GM12878 (cell line): ENCODE measurements around the gene CAV1. TPM values are rescaled to one million over a fixed set of nuclear protein-coding genes. Genes with fewer than 3 reads are reported as not detected.

Experiments
- ATAC-seq: fragments of 200-7000 bp; cut with Tn5 transposase; 3 replicates; pipeline ENCODE4 v1.9.1; 2020; ENCODE audit warnings: mild to moderate bottlenecking, moderate library complexity
- BruUV-seq: library from RNA; stranded (reverse); fragments of 400-500 nt; replicated peaks from 2 replicates; lab custom pipeline; 2021; lab: Mats Ljungman, UMichigan
- CTCF ChIA-PET: fragments of 300-600 bp; sonication (Branson Sonifier 250); formaldehyde crosslinking; extraction: SDS; loops from one replicate; lab custom pipeline; 2021; ENCODE audit warnings: inconsistent platforms; lab: Yijun Ruan, JAX
- POLR2A ChIA-PET: fragments of 350-600 bp; formaldehyde crosslinking; extraction: SDS; loops from one replicate; lab custom pipeline; 2021; ENCODE audit warnings: inconsistent platforms; lab: Charles Lee
- RAD21 ChIA-PET: fragments of 300-600 bp; sonication (Branson Sonifier 250); formaldehyde crosslinking; loops from one replicate; lab custom pipeline; 2023; ENCODE audit warnings: antibody characterized with exemption; ENCODE audit not compliant: unreplicated experiment; lab: Charles Lee
- SMC1A ChIA-PET: fragments of 300-600 bp; sonication (Branson Sonifier 250); formaldehyde crosslinking; loops from one replicate; lab custom pipeline; 2023; ENCODE audit not compliant: unreplicated experiment, uncharacterized antibody; lab: Charles Lee
- DNase-seq: peaks from one replicate; pipeline ENCODE4 v3.0.0-alpha.2; 2011; ENCODE audit warnings: low read depth, low spot score
- FAIRE-seq: peaks from 3 replicates; lab custom pipeline; 2011; peaks lifted over from hg19 to GRCh38; lab: Jason Lieb, UNC
- H2AFZ ChIP-seq: 2 replicates; pipeline ENCODE4 v1.6.0; 2011; ENCODE audit warnings: low read depth, low read length, control low read depth; ENCODE audit not compliant: control insufficient read depth
- H3K27ac ChIP-seq: 2 replicates; pipeline ENCODE4 v1.5.1; 2011; ENCODE audit warnings: control low read depth; ENCODE audit not compliant: control insufficient read depth, insufficient read depth
- H3K27me3 ChIP-seq, 2 experiments: replicated peaks in 1 of 2; 2 replicates each; pipeline versions ENCODE4 v1.6.0 to v1.6.1; 2011; ENCODE audit warnings: low read length in 1 of 2; ENCODE audit not compliant: control insufficient read depth in 2 of 2, insufficient read depth in 2 of 2
- H3K36me3 ChIP-seq, 2 experiments: 2 replicates each; pipeline ENCODE4 v1.5.1; 2011; ENCODE audit warnings: low read length in 1 of 2; ENCODE audit not compliant: control insufficient read depth in 2 of 2, insufficient read depth in 2 of 2
- H3K4me1 ChIP-seq: 2 replicates; pipeline ENCODE4 v1.6.1; 2011; ENCODE audit warnings: mild to moderate bottlenecking, low read length, moderate library complexity, mixed read lengths; ENCODE audit not compliant: control insufficient read depth, insufficient read depth
- H3K4me2 ChIP-seq: 2 replicates; pipeline ENCODE4 v1.6.0; 2011; ENCODE audit warnings: control low read depth; ENCODE audit not compliant: control insufficient read depth, insufficient read depth
- H3K4me3 ChIP-seq: fragments of 200-600 bp; sonication (generic); 2 replicates; pipeline ENCODE4 v1.5.1; 2016
- H3K79me2 ChIP-seq: 2 replicates; pipeline ENCODE4 v1.6.0; 2011; ENCODE audit warnings: low read length; ENCODE audit not compliant: control insufficient read depth, insufficient read depth
- H3K9ac ChIP-seq: 2 replicates; pipeline ENCODE4 v1.8.0; 2011; ENCODE audit warnings: low read length, control low read depth, mixed read lengths; ENCODE audit not compliant: control insufficient read depth, insufficient read depth
- H3K9me3 ChIP-seq: replicated peaks from 3 replicates; pipeline ENCODE4 v1.5.1; 2011; ENCODE audit warnings: mild to moderate bottlenecking, low read length; ENCODE audit not compliant: control insufficient read depth, insufficient read depth
- H4K20me1 ChIP-seq: 2 replicates; pipeline ENCODE4 v1.6.0; 2011; ENCODE audit not compliant: control insufficient read depth, insufficient read depth
- ATF2 ChIP-seq: IDR thresholded peaks from 2 replicates; pipeline ENCODE4 v1.6.1; 2012; ENCODE audit warnings: low read length, inconsistent platforms
- BCL3 ChIP-seq: IDR thresholded peaks from 2 replicates; pipeline ENCODE4 v1.6.1; 2011; ENCODE audit warnings: borderline replicate concordance, low read depth, mild to moderate bottlenecking, moderate library complexity, low read length; ENCODE audit not compliant: insufficient read depth, poor library complexity, severe bottlenecking
- CHD2 ChIP-seq: IDR thresholded peaks from 2 replicates; pipeline ENCODE4 v1.6.1; 2011; ENCODE audit warnings: low read depth, low read length, improper control_type of control experiment, borderline replicate concordance
- ETV6 ChIP-seq, 2 experiments: fragments of 450-650 bp in 1 of 2; IDR thresholded peaks in 1 of 2; conservative IDR thresholded peaks in 1 of 2; 2 replicates each; pipeline ENCODE4 v1.6.1; 2014; ENCODE audit warnings: antibody characterized with exemption in 1 of 2, borderline replicate concordance in 1 of 2, low read depth in 1 of 2, mild to moderate bottlenecking in 1 of 2, moderate library complexity in 1 of 2
- IKZF1 ChIP-seq: fragments of 450-650 bp; conservative IDR thresholded peaks from 2 replicates; pipeline ENCODE4 v1.6.1; 2017; ENCODE audit warnings: antibody characterized with exemption, mild to moderate bottlenecking
- KDM1A ChIP-seq: fragments of 200-600 bp; sonication (generic); IDR thresholded peaks from 2 replicates; pipeline ENCODE4 v1.6.1; 2016; ENCODE audit warnings: borderline replicate concordance
- LARP7 ChIP-seq: fragments of 450-650 bp; IDR thresholded peaks from 2 replicates; pipeline ENCODE4 v1.6.1; 2017; ENCODE audit warnings: mild to moderate bottlenecking
- NFYA ChIP-seq: IDR thresholded peaks from 2 replicates; pipeline ENCODE4 v1.6.1; 2011; ENCODE audit warnings: low read depth, mild to moderate bottlenecking, low read length, improper control_type of control experiment, borderline replicate concordance
- NKRF ChIP-seq: fragments of 450-650 bp; conservative IDR thresholded peaks from 2 replicates; pipeline ENCODE4 v1.6.1; 2017; ENCODE audit warnings: mild to moderate bottlenecking, moderate library complexity
- POLR2A ChIP-seq: IDR thresholded peaks from 2 replicates; pipeline ENCODE4 v1.6.1; 2011; ENCODE audit warnings: low read depth, mild to moderate bottlenecking, low read length
- SP1 ChIP-seq: IDR thresholded peaks from one replicate; pipeline ENCODE4 v1.6.1; 2011; ENCODE audit warnings: low read depth, low read length
- SREBF1 ChIP-seq: IDR thresholded peaks from 2 replicates; pipeline ENCODE4 v1.6.1; 2012; ENCODE audit warnings: mild to moderate bottlenecking, low read length
- SRF ChIP-seq, 2 experiments: IDR thresholded peaks; 2 replicates each; pipeline ENCODE4 v1.6.1; 2011; ENCODE audit warnings: low read depth in 2 of 2, low read length in 2 of 2, mild to moderate bottlenecking in 1 of 2, moderate library complexity in 1 of 2
- TARDBP ChIP-seq: IDR thresholded peaks from 2 replicates; pipeline ENCODE4 v1.6.1; 2016; ENCODE audit warnings: borderline replicate concordance
- TCF12 ChIP-seq: IDR thresholded peaks from 2 replicates; pipeline ENCODE4 v1.6.1; 2011; ENCODE audit warnings: low read depth, mild to moderate bottlenecking, low read length
- USF1 ChIP-seq: IDR thresholded peaks from 2 replicates; pipeline ENCODE4 v1.6.1; 2011; ENCODE audit warnings: borderline replicate concordance, low read depth, mild to moderate bottlenecking, moderate library complexity, mixed read lengths, low read length; ENCODE audit not compliant: insufficient read depth; ENCODE audit errors: extremely low read length
- ZNF217 ChIP-seq: fragments of 450-650 bp; IDR thresholded peaks from 2 replicates; pipeline ENCODE4 v1.6.1; 2017; ENCODE audit warnings: antibody characterized with exemption, mild to moderate bottlenecking
- WGBS: methylation state at CpG from one replicate; pipeline ENCODE4 v1.1.6; 2016; ENCODE audit warnings: low lambda C conversion rate; ENCODE audit not compliant: insufficient replicate concordance, insufficient coverage; ENCODE audit errors: missing lambda C conversion rate; 5-methylcytosine and 5-hydroxymethylcytosine counted together
- in situ Hi-C: fragments of 300-500 bp; cut with MboI; formaldehyde crosslinking; loops from 9 replicates; pipeline ENCODE4 v1.14.3; 2018; ENCODE audit warnings: mixed read lengths
- intact Hi-C: fragments of 100-400 bp; cut with micrococcal nuclease; formaldehyde crosslinking; loops from one replicate; pipeline ENCODE4 v1.14.2; 2022; ENCODE audit not compliant: unreplicated experiment
- polyA plus RNA-seq, 11 experiments: library from polyadenylated mRNA; depleted of rRNA in 4 of 11; unstranded in 6 of 11; stranded (reverse) in 5 of 11; fragments of >200 nt; fragmentation: Nextera tagmentation in 4 of 11; fragmentation: Illumina TruSeq in 1 of 11; extraction: Ambion mirVana in 4 of 11; extraction: Trizol in 1 of 11; gene quantifications; 1 replicate in 1 of 11; 2 replicates in 10 of 11; pipeline versions ENCODE4 v1.2.1 to v1.2.3, GENCODE V29; 2011 to 2016; ENCODE audit warnings: inconsistent platforms in 2 of 11, missing spikeins in 2 of 11, low read depth in 1 of 11
- total RNA-seq, 4 experiments: library from RNA; depleted of rRNA in 3 of 4; stranded (reverse); fragments of >200 nt in 3 of 4; fragmentation: Illumina TruSeq in 1 of 4; extraction: Trizol in 1 of 4; gene quantifications; 2 replicates each; pipeline versions ENCODE4 v1.2.1 to v1.2.3, GENCODE V29; 2013 to 2021

Gene CAV1
- total and polyA plus RNA-seq, 10 of the 15 experiments (the other 5 are each of a cell fraction or from before 2014, with no cell fraction given) = 0.45 to 26.5 (median 2.0) TPM

- CTCF ChIA-PET = interaction anchor here (1.3 to 3.4 kb wide), 2 partner anchors 65 to 79 kb away, joined by 4 to 8 read pairs; no protein-coding TSS in a partner anchor
- peak; percentile 98 for FAIRE-seq
- Histone ChIP-seq H3K4me2 (peak overlapping the region; percentile 98), H3K27ac (peak overlapping the region; percentile 79), H3K27me3 (no peaks in the 10 kb centered on the region), H3K9ac (peak overlapping the region; percentile 64), H3K4me3 (peak overlapping the region; percentile 82), H3K9me3 (no peaks in the 10 kb centered on the region), H3K36me3 (no peaks in the 10 kb centered on the region), H3K79me2 (no peaks in the 10 kb centered on the region), H2AFZ (peak overlapping the region; percentile 99), H3K4me1 (peaks cover 16% of the 10 kb centered on the region), H4K20me1 (no peaks in the 10 kb centered on the region)
- RAD21 ChIA-PET = interaction anchor here (1.4 to 1.9 kb wide), 2 partner anchors 15 to 65 kb away, joined by 3 to 5 read pairs; no protein-coding TSS in a partner anchor
- in situ Hi-C loops (no loop called here), intact Hi-C loops (no loop called here)
- BruUV-seq = no TSS peak
- peak; percentile 72 for DNase-seq
- SMC1A ChIA-PET = interaction anchor here (1.6 to 2.0 kb wide), 2 partner anchors 10 to 14 kb away, joined by 4 to 5 read pairs; no protein-coding TSS in a partner anchor
- under 1% methylated on average over 12 of the region's 12 CpGs for WGBS
- POLR2A ChIA-PET = no interaction called here
- peak; percentile 99 for ATAC-seq
- TF ChIP-seq NFYA (no peak), ETV6 (conservative IDR thresholded peaks at IDR 0.05 in 1 of 2, IDR thresholded peaks at IDR 0.05 in 1 of 2; ENCODE audit: borderline replicate concordance in 1 of 2, low read depth in 1 of 2) (peak in 1 of 2 experiments; percentile 47; a peak in 1 of 4 replicates), SP1 (no peak), ZNF217 (no peak), KDM1A (no peak), CHD2 (no peak; the same call in 1 of the 2 replicates), IKZF1 (peak; percentile 13; the same call in 1 of the 2 replicates), ATF2 (peak; percentile 23; the same call in 1 of the 2 replicates), TCF12 (no peak), SRF (IDR thresholded peaks at IDR 0.05; ENCODE audit: low read depth in 2 of 2, low read length in 2 of 2) (no peak), LARP7 (no peak; the same call in 1 of the 2 replicates), TARDBP (no peak), SREBF1 (no peak), BCL3 (no peak), USF1 (no peak), NKRF (no peak), POLR2A (peak; percentile 54)
These were observed 13.0 kb upstream of the CAV1 start for GRCh38 chr7:116511552-116512519.
